Heart right ventricle (tissue), 16 donors: Measurements from ENCODE around the gene RANBP10. TPM values are rescaled to one million over a fixed set of nuclear protein-coding genes. Genes with fewer than 3 reads are reported as not detected.

Experiments used
- ATAC-seq, 8 donors: fragments of 200-7000 bp; cut with Tn5 transposase; one replicate each; pipeline ENCODE4 v1.9.1; 2020; ENCODE audit warnings: mild to moderate bottlenecking in 8 of 8, moderate library complexity in 8 of 8, moderate number of reproducible peaks in 1 of 8
- DNase-seq, 2 donors: peaks; one replicate each; pipeline ENCODE4 v3.0.0-alpha.2; 2020
- H3K27ac ChIP-seq, 10 donors: fragments of 200-600 bp; sonication (generic) in 2 of 10; one replicate each; pipeline versions ENCODE4 v1.5.0 to v1.8.0; 2020 to 2022; ENCODE audit warnings: mild to moderate bottlenecking in 3 of 10
- H3K27me3 ChIP-seq, 7 donors: fragments of 200-600 bp; one replicate each; pipeline ENCODE4 v1.8.0; 2021 to 2022; ENCODE audit warnings: mild to moderate bottlenecking in 2 of 7
- H3K36me3 ChIP-seq, 9 donors: fragments of 200-600 bp; sonication (generic) in 1 of 9; one replicate each; pipeline versions ENCODE4 v1.5.0 to v1.8.0; 2020 to 2022; ENCODE audit warnings: mild to moderate bottlenecking in 2 of 9
- H3K4me1 ChIP-seq, 9 donors: fragments of 200-600 bp; sonication (generic) in 1 of 9; one replicate each; pipeline versions ENCODE4 v1.5.0 to v1.8.0; 2020 to 2022; ENCODE audit warnings: mild to moderate bottlenecking in 4 of 9
- H3K4me3 ChIP-seq, 10 donors: fragments of 200-600 bp; sonication (generic) in 2 of 10; one replicate each; pipeline versions ENCODE4 v1.5.0 to v1.8.0; 2020 to 2022; ENCODE audit warnings: mild to moderate bottlenecking in 7 of 10, moderate library complexity in 2 of 10
- H3K9me3 ChIP-seq, 11 donors: fragments of 200-600 bp in 10 of 11; sonication (generic) in 2 of 11; one replicate each; pipeline versions ENCODE4 v1.5.0 to v1.8.0; 2013 to 2022; ENCODE audit warnings: mild to moderate bottlenecking in 2 of 11, control low read depth in 1 of 11, moderate library complexity in 1 of 11
- WGBS, 2 donors: extraction: QIAGEN DNeasy Blood & Tissue Kit; methylation state at CpG; one replicate each; pipeline ENCODE4 v1.1.7; 2013; ENCODE audit warnings: inconsistent platforms in 1 of 2; 5-methylcytosine and 5-hydroxymethylcytosine counted together
- intact Hi-C, 10 donors: fragments of 100-400 bp; cut with DNase I; formaldehyde crosslinking; loops; one replicate each; pipeline versions ENCODE4 v1.11.1 to v1.14.2; 2022
- polyA plus RNA-seq, 2 donors: library from polyadenylated mRNA; stranded (reverse); fragments of 200-250 nt; gene quantifications; one replicate each; pipeline ENCODE4 v1.2.3, GENCODE V29; 2013
- total RNA-seq, 10 donors: library from RNA; stranded (reverse); fragmentation: NEBNext Ultra II Directional in 3 of 10; extraction: Animal tissue kit (Norgen Biotek cat#: 25700) in 3 of 10; gene quantifications; one replicate each; pipeline versions ENCODE4 v1.2.1 to v1.2.4, GENCODE V29; 2021 to 2023
- TF ChIP-seq, protein P1 (sequence below), 9 donors: fragments of 200-600 bp; sonication (generic) in 2 of 9; IDR thresholded peaks; one replicate each; pipeline versions ENCODE4 v1.5.0 to v1.8.0; 2021 to 2022; ENCODE audit warnings: antibody characterized with exemption in 9 of 9, mild to moderate bottlenecking in 5 of 9, moderate library complexity in 1 of 9
- donor health status: Arrhythmogenic right ventricular cardiomyopathy.
- donor health status: ischemic (EF 13 %, LVEDD 7.1; RV severe dilation, severe dysfunction).
- donor health status: healthy with polysubstance abuse.
- donor health status: DM: no; HTN: yes; CAD: no.
- donor health status: DM: no; HTN: no; CAD: no.
- donor health status: ischemic (EF 25% LVEDD 6.9; RV normal size, moderate dysfunction).
- donor health status: ischemic (EF 25% LVEDD 5.7; RV mildly dilated, moderate dysfunction).
- donor health status: healthy.
- donor health status: DM: yes; HTN: yes; CAD: no.
- donor health status: Ischemic cardiomyopathy.
- donor health status: ischemic (EF 35%, LVEDD 5.7; RV mildly dilated, moderate dysfunction).
- donor health status: nonischemic (EF 11% LVEDD 7.7; RV severe dilation, severe dysfunction).
- donor health status: DM: yes; HTN: yes; CAD: no.
- donor health status: PGD.
- donor health status: ischemic (EF 29% LVEDD 5.4; RV normal size, mild dysfunction).
- donor health status: nonischemic (EF 23%, LVEDD 6.1; RV moderate dilation, normal function).

Gene RANBP10
- total and polyA plus RNA-seq, 12 donors = 6.4 to 21.6 (median 13.4) TPM

DNA sequence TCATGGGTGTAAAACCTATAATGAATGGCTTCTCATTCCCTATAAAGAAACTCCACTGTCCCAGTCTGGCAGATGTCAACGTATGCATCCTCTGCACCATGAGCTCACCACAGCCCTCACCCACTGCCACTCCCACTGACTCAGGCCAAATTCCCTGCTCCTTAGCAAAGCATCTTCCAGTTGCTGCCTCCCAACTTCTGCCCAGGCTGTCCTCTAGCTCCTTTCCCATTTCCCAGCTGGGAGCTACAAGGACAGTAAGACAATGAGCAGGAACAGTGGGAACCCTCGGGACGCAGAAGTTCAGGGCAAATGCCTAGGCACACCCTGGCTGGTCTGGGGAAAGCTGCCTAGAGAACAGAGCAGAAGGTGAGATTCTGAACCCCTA lies 26.7 kb upstream of the RANBP10 start:
- Histone ChIP-seq H3K4me3 (peak overlapping the region; percentile 52 to 84 (median 79)), H3K27ac (peak overlapping the region in 9 of 10 donors; percentile 36 to 88 (median 70)), H3K27me3 (no peaks in the 10 kb centered on the region), H3K4me1 (peaks cover 3 to 26% (median 14%) of the 10 kb centered on the region in 9 donors), H3K36me3 (peaks cover 0 to 44% (median 12%) of the 10 kb centered on the region in 9 donors), H3K9me3 (no peaks in the 10 kb centered on the region)
- intact Hi-C loops = loop anchor here in 2 of 10 donors (5.0 kb wide), 2 partner anchors 84 to 94 kb away; no protein-coding TSS in a partner anchor
- ATAC-seq (peak in 6 of 8 donors; percentile 2 to 21 (median 5)), DNase-seq (no peak)
- WGBS, 2 donors = 1 to 2% methylated on average over 3 of the region's 3 CpGs
- TF ChIP-seq, protein P1, sequence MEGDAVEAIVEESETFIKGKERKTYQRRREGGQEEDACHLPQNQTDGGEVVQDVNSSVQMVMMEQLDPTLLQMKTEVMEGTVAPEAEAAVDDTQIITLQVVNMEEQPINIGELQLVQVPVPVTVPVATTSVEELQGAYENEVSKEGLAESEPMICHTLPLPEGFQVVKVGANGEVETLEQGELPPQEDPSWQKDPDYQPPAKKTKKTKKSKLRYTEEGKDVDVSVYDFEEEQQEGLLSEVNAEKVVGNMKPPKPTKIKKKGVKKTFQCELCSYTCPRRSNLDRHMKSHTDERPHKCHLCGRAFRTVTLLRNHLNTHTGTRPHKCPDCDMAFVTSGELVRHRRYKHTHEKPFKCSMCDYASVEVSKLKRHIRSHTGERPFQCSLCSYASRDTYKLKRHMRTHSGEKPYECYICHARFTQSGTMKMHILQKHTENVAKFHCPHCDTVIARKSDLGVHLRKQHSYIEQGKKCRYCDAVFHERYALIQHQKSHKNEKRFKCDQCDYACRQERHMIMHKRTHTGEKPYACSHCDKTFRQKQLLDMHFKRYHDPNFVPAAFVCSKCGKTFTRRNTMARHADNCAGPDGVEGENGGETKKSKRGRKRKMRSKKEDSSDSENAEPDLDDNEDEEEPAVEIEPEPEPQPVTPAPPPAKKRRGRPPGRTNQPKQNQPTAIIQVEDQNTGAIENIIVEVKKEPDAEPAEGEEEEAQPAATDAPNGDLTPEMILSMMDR (IDR thresholded peaks at IDR 0.05) = no peak

DNA sequence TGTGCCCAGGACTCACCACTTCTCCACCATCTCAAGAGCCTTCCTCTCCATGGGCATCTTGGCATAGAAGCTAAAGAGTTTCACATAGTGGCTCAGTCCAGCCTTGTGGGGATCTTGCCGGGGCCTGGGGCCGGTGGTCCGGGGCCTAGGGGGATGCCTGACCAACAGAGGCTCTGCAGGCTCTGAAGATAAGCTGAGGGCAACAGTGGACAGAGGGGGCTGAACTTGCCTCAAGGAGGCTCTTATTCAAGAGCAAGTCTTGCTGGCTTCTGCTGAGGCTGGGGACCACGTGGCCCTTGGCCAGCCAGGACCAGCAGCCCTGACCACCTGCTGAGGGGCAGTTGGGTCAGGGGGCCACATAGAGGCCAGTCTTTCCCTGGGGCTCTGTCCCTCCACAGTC lies 22.3 kb upstream of the RANBP10 start:
- WGBS, 2 donors = 95% methylated on average over 4 of the region's 4 CpGs
- intact Hi-C loops = loop anchor here in 3 of 10 donors (5.0 to 10.0 kb wide), 3 partner anchors 94 to 206 kb away; no protein-coding TSS in a partner anchor
- no peak overlapping the region for H3K27ac ChIP-seq
- H3K36me3 ChIP-seq = peaks cover 0 to 63% (median 12%) of the 10 kb centered on the region in 9 donors
- DNase-seq (no peak), ATAC-seq (no peak)
- H3K4me1 ChIP-seq = peaks cover 0 to 21% (median 9%) of the 10 kb centered on the region in 9 donors
- no peaks in the 10 kb centered on the region for H3K27me3 ChIP-seq
- TF ChIP-seq, protein P1 (IDR thresholded peaks at IDR 0.05) = no peak
- H3K9me3 ChIP-seq = no peaks in the 10 kb centered on the region
- H3K4me3 ChIP-seq = no peak overlapping the region

DNA sequence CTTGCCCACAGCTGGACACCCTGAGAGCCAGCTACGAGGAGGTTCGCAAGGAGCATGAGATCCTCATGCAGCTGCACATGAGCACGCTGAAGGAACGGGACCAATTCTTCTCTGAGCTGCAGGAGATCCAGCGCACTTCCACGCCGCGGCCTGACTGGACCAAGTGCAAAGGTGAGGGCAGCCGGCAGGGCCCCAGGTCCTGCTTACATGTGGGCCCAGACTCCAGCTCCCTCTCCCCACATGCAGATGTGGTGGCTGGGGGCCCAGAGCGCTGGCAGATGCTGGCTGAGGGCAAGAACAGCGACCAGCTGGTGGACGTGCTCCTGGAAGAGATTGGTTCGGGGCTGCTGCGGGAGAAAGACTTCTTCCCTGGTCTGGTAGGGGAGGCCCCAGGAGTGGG lies 19.5 kb upstream of the RANBP10 start:
- no peak for ATAC-seq
- Histone ChIP-seq H3K4me1 (peaks cover 0 to 6% (median 0%) of the 10 kb centered on the region in 9 donors), H3K36me3 (peaks cover 0 to 50% (median 10%) of the 10 kb centered on the region in 9 donors), H3K4me3 (no peak overlapping the region), H3K9me3 (no peaks in the 10 kb centered on the region), H3K27me3 (no peaks in the 10 kb centered on the region), H3K27ac (no peak overlapping the region)
- DNase-seq = no peak
- intact Hi-C loops = loop anchor here in 3 of 10 donors (5.0 to 10.0 kb wide), 3 partner anchors 96 to 209 kb away; no protein-coding TSS in a partner anchor
- WGBS, 2 donors = 94 to 96% methylated on average over 14 of the region's 14 CpGs
- TF ChIP-seq, protein P1 (IDR thresholded peaks at IDR 0.05) = no peak

DNA sequence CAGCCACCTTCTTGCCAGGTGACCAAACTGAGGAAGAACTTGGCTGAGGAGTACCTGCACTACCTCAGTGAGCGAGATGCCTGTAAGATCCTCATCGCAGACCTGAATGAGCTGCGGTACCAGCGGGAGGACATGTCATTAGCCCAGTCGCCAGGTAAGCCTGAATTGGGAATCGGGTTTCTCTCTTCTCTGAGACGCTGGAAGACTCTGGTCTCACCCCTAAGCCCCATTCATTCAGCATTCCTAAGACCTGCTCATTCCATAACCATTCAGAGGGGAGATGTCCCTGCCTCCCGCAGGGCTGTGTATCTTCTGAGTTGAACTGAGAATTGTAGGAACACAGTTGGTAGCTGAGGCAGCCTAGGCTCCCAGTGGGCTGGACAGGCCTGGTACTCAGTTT lies 18.8 kb upstream of the RANBP10 start:
- WGBS, 2 donors = 87 to 92% methylated on average over 8 of the region's 8 CpGs
- Histone ChIP-seq H3K27ac (no peak overlapping the region), H3K27me3 (no peaks in the 10 kb centered on the region), H3K36me3 (peaks cover 0 to 42% (median 10%) of the 10 kb centered on the region in 9 donors), H3K4me1 (peaks cover 0 to 4% (median 0%) of the 10 kb centered on the region in 9 donors), H3K4me3 (no peak overlapping the region), H3K9me3 (no peaks in the 10 kb centered on the region)
- TF ChIP-seq, protein P1 (IDR thresholded peaks at IDR 0.05) = no peak
- DNase-seq (no peak), ATAC-seq (no peak)
- intact Hi-C loops = loop anchor here in 3 of 10 donors (5.0 to 10.0 kb wide), 3 partner anchors 97 to 210 kb away; no protein-coding TSS in a partner anchor
